Erythroblast (primary cell): ENCODE results near the gene FRAT1.
"Not testable (repeated sequence)": the region's sequence is repeated elsewhere in the genome, so short reads cannot be mapped to it uniquely, and the experiment has no call there.

Source experiments
- GATA1 ChIP-seq: IDR thresholded peaks from 2 replicates; pipeline ENCODE4 v1.6.1; 2011; ENCODE audit warnings: low read depth, mild to moderate bottlenecking, control low read depth, low read length, moderate library complexity
- POLR2A ChIP-seq: IDR thresholded peaks from 2 replicates; pipeline ENCODE4 v1.6.1; 2011; ENCODE audit warnings: mild to moderate bottlenecking, low read length

DNA sequence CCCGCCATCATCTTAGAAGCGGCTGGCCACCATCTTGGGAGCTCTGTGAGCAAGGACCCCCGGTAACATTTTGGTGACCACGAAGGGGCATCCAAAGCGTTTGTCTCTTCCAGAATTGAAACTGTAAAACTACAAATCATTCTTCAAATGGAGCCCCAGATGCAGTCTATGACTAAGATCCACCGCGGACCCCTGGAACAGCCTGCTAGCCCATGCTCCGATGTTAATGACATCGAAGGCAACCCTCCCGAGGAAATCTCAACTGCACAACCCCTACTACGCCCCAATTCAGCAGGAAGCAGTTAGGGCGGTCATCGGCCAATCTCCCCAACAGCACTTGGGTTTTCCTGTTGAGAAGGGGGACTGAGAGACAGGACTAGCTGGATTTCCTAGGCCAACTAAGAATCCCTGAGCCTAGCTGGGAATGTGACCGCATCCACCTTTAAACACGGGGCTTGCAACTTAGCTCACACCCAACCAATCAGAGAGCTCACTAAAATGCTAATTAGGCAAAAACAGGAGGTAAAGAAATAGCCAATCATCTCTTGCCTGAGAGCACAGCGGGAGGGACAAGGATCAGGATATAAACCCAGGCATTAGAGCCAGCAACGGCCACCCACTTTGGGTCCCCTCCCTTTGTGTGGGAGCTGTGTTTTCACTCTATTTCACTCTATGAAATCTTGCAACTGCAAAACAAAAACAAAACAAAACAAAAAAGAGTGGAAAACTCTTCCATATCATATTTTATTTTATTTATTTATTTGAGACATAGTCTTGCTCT is 28.3 kb upstream of the FRAT1 start:
- TF ChIP-seq POLR2A, GATA1: not testable (repeated sequence)
